ENCODE data around the gene ATP1B1. TPM values are rescaled to one million over a fixed set of nuclear protein-coding genes. Genes with fewer than 3 reads are reported as not detected.
A peak's percentile ranks its signal among the peaks of the same experiment; 100 is the strongest.

The ATP1B1 gene
- total and polyA plus RNA-seq, 2 experiments from 2014 or later = 51.0 to 73.4 TPM

- peaks cover 42% of the 10 kb centered on the region for H3K36me3 Mint-ChIP-seq (ENCODE audit: low read depth)
- no peak for ATAC-seq
- peak overlapping the region; percentile 65 for H3K27ac Mint-ChIP-seq
These were observed 14.8 kb downstream of the ATP1B1 start for GRCh38 chr1:169121146-169121923.

More at GRCh38 chr1:169121146-169121923, 14.8 kb downstream of the ATP1B1 start:
- Histone ChIP-seq H2AFZ (no peak overlapping the region), H3K27ac (ENCODE audit: low read depth) (no peak overlapping the region), H3F3A (replicated peaks; ENCODE audit: low read depth) (no peaks in the 10 kb centered on the region), H3K27me3 (ENCODE audit: insufficient read depth) (no peaks in the 10 kb centered on the region), H3K79me2 (replicated peaks; ENCODE audit: insufficient read depth) (peaks cover 70% of the 10 kb centered on the region), H3K4me3 (no peak overlapping the region), H4K20me1 (replicated peaks; ENCODE audit: insufficient read depth) (peaks cover 6% of the 10 kb centered on the region), H3K9me2 (ENCODE audit: insufficient read depth) (no peaks in the 10 kb centered on the region), H3K4me2 (no peak overlapping the region), H3K36me3 (ENCODE audit: insufficient read depth) (peaks cover 21% of the 10 kb centered on the region), H3K4me1 (ENCODE audit: insufficient read depth) (no peaks in the 10 kb centered on the region)
- Mint-ChIP-seq H3K4me1 (peaks cover 7% of the 10 kb centered on the region), H3K9me3 (no peaks in the 10 kb centered on the region), H3K4me3 (no peak overlapping the region), H3K27me3 (ENCODE audit: insufficient read depth, low read depth, poor library complexity) (peaks cover under 1% of the 10 kb centered on the region)
- DNase-seq (ENCODE audit: low spot score) = no peak
- TF ChIP-seq EZH2 (IDR thresholded peaks at IDR 0.05; ENCODE audit: low read depth, unreplicated experiment) (no peak), ZNF114 (CRISPR knock-in tag; IDR thresholded peaks at IDR 0.05) (no peak), POLR2AphosphoS5 (IDR thresholded peaks at IDR 0.05; ENCODE audit: low read depth) (no peak), ZNF331 (CRISPR knock-in tag; IDR thresholded peaks at IDR 0.05; ENCODE audit: low read depth) (no peak)
- TF ChIP-seq, protein P1, sequence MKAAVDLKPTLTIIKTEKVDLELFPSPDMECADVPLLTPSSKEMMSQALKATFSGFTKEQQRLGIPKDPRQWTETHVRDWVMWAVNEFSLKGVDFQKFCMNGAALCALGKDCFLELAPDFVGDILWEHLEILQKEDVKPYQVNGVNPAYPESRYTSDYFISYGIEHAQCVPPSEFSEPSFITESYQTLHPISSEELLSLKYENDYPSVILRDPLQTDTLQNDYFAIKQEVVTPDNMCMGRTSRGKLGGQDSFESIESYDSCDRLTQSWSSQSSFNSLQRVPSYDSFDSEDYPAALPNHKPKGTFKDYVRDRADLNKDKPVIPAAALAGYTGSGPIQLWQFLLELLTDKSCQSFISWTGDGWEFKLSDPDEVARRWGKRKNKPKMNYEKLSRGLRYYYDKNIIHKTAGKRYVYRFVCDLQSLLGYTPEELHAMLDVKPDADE (IDR thresholded peaks at IDR 0.05) = no peak
- TF ChIP-seq, protein P2, sequence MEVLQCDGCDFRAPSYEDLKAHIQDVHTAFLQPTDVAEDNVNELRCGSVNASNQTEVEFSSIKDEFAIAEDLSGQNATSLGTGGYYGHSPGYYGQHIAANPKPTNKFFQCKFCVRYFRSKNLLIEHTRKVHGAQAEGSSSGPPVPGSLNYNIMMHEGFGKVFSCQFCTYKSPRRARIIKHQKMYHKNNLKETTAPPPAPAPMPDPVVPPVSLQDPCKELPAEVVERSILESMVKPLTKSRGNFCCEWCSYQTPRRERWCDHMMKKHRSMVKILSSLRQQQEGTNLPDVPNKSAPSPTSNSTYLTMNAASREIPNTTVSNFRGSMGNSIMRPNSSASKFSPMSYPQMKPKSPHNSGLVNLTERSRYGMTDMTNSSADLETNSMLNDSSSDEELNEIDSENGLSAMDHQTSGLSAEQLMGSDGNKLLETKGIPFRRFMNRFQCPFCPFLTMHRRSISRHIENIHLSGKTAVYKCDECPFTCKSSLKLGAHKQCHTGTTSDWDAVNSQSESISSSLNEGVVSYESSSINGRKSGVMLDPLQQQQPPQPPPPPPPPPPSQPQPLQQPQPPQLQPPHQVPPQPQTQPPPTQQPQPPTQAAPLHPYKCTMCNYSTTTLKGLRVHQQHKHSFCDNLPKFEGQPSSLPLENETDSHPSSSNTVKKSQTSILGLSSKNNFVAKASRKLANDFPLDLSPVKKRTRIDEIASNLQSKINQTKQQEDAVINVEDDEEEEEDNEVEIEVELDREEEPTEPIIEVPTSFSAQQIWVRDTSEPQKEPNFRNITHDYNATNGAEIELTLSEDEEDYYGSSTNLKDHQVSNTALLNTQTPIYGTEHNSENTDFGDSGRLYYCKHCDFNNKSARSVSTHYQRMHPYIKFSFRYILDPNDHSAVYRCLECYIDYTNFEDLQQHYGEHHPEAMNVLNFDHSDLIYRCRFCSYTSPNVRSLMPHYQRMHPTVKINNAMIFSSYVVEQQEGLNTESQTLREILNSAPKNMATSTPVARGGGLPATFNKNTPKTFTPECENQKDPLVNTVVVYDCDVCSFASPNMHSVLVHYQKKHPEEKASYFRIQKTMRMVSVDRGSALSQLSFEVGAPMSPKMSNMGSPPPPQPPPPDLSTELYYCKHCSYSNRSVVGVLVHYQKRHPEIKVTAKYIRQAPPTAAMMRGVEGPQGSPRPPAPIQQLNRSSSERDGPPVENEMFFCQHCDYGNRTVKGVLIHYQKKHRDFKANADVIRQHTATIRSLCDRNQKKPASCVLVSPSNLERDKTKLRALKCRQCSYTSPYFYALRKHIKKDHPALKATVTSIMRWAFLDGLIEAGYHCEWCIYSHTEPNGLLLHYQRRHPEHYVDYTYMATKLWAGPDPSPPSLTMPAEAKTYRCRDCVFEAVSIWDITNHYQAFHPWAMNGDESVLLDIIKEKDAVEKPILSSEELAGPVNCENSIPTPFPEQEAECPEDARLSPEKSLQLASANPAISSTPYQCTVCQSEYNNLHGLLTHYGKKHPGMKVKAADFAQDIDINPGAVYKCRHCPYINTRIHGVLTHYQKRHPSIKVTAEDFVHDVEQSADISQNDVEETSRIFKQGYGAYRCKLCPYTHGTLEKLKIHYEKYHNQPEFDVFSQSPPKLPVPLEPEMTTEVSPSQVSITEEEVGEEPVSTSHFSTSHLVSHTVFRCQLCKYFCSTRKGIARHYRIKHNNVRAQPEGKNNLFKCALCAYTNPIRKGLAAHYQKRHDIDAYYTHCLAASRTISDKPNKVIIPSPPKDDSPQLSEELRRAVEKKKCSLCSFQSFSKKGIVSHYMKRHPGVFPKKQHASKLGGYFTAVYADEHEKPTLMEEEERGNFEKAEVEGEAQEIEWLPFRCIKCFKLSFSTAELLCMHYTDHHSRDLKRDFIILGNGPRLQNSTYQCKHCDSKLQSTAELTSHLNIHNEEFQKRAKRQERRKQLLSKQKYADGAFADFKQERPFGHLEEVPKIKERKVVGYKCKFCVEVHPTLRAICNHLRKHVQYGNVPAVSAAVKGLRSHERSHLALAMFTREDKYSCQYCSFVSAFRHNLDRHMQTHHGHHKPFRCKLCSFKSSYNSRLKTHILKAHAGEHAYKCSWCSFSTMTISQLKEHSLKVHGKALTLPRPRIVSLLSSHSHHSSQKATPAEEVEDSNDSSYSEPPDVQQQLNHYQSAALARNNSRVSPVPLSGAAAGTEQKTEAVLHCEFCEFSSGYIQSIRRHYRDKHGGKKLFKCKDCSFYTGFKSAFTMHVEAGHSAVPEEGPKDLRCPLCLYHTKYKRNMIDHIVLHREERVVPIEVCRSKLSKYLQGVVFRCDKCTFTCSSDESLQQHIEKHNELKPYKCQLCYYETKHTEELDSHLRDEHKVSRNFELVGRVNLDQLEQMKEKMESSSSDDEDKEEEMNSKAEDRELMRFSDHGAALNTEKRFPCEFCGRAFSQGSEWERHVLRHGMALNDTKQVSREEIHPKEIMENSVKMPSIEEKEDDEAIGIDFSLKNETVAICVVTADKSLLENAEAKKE (CRISPR knock-in tag; IDR thresholded peaks at IDR 0.05) = no peak
- TF ChIP-seq, protein P3, sequence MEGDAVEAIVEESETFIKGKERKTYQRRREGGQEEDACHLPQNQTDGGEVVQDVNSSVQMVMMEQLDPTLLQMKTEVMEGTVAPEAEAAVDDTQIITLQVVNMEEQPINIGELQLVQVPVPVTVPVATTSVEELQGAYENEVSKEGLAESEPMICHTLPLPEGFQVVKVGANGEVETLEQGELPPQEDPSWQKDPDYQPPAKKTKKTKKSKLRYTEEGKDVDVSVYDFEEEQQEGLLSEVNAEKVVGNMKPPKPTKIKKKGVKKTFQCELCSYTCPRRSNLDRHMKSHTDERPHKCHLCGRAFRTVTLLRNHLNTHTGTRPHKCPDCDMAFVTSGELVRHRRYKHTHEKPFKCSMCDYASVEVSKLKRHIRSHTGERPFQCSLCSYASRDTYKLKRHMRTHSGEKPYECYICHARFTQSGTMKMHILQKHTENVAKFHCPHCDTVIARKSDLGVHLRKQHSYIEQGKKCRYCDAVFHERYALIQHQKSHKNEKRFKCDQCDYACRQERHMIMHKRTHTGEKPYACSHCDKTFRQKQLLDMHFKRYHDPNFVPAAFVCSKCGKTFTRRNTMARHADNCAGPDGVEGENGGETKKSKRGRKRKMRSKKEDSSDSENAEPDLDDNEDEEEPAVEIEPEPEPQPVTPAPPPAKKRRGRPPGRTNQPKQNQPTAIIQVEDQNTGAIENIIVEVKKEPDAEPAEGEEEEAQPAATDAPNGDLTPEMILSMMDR (conservative IDR thresholded peaks at IDR 0.05; ENCODE audit: low read depth in 2 of 2) = no peak

All from GM23338 (cell line).